Testis (tissue), 2 donors: ENCODE measurements around the gene SIN3B.

ENCODE experiments used
- CTCF ChIP-seq, 3 experiments: fragments of 450-650 bp in 2 of 3; fragments of 200-600 bp in 1 of 3; sonication (generic) in 1 of 3; IDR thresholded peaks; one replicate each; pipeline ENCODE4 v1.5.1; 2016 to 2019; ENCODE audit warnings: antibody characterized with exemption in 3 of 3, mild to moderate bottlenecking in 2 of 3, moderate library complexity in 1 of 3
- POLR2A ChIP-seq: fragments of 450-650 bp; IDR thresholded peaks from one replicate; pipeline ENCODE4 v1.6.1; 2017; ENCODE audit warnings: antibody characterized with exemption, mild to moderate bottlenecking, moderate library complexity

- no peak for TF ChIP-seq CTCF (IDR thresholded peaks at IDR 0.05)
- TF ChIP-seq POLR2A, result no peak
These were observed 3.7 kb upstream of the SIN3B start for GRCh38 chr19:16825312-16826052.
